GM21529 (cell line): ENCODE results near the gene TMEM127.

Source experiments
- ATAC-seq: cut with Tn5 transposase; IDR thresholded peaks from one replicate; pipeline ENCODE4 v1.9.1; 2021; ENCODE audit not compliant: unreplicated experiment

TMEM127 gene

GRCh38 chr2:96207774-96208142, 58.0 kb downstream of the TMEM127 start:
- peak; percentile 10 for ATAC-seq

GRCh38 chr2:96207073-96207773, 58.6 kb downstream of the TMEM127 start:
- ATAC-seq = no peak

DNA sequence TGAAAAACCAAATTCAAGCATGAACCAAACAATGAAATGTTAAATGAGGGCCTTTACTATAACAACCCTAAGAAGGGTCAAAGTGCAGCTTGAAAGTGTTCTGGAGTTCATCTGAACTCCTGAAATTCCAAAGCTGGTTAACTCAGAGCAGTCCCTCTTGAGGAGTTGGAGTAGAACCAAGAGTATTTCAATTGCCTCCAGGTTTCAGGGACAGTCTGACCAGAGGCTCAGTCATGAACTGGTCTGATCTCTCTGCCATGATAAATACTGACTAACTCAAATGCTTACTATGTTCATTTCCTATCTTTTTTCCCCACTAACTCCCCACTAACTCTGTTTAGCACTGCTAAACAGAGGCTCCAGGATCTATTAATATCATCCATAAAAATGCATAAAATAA, 59.9 kb downstream of the TMEM127 start:
- ATAC-seq = no peak

GRCh38 chr2:96204836-96205624, 60.8 kb downstream of the TMEM127 start:
- ATAC-seq = no peak

DNA sequence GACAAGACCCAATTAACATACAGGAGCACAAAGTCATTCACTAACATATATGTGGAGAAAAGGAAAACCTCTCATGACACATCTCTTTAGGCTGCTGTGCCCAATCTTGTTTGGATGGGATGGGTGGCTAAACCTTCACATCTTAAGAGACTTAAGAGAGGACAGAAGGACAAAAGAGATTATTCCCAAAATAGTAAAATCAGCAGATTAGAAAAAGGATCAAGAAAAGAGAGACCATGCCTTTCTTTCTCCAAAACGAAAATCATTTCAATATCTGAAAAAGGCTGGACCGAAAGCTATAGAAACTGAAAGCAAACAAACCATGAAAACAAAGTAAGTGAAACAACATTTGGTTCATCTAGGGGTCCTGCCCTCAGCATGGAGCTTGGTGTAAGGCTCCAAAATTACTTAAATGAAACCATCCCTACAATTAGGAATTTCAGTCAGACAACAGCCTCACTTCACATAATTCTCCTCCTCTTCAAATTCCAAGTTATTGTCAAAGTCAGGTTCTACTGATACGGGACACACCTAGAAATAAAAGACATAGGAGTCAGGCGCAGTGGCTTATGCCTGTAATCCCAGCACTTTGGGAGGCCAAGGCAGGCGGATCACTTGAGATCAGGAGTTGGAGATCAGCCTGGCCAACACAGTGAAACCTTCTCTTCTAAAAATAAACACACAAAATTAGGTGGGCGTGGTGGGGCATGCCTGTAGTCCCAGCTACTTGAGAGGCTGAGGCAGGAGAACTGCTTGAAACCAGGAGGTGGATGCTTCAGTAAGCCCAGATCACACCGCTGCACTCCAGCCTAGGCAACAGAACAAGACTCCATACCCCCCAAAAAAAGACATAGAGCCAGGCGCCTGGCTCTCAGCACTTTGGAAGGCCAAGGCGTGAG, 62.4 kb downstream of the TMEM127 start:
- ATAC-seq = no peak

DNA sequence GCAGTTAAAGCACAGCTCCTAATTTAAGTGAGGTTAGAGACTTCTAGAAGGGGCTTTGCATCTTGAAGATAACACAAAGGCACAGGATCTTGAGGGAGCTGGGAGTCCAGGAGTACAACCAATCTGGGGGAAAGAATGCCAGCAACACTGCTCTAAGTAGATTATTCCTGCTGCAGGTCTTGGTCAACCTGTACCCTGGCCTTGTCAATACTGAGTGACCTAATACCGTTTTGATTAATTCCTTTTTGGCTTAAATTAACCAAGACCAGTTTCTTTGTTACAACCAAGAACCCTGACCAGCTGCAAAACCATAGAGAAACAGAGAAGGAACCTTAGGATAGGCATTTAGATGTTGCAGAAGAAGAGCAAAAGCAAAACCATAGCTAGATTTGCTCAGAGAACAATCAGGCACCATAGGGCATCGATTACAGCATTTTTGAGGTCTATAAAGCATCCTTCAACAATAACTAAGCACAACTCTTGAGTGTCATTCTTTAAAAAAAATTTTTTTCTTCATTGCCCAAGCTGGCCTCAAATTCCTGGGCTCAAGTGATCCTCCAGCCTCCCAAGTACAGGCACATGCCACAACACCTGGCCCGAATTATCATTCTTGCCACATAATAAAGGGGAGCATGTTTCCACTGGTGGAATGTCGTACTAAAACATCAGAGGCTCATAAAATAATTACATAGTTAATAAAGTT, 63.5 kb downstream of the TMEM127 start:
- ATAC-seq = no peak

- ATAC-seq = no peak
Observed at GRCh38 chr2:96201338-96201737, 64.5 kb downstream of the TMEM127 start.

GRCh38 chr2:96198921-96199320, 66.9 kb downstream of the TMEM127 start:
- ATAC-seq = no peak
